Measurements from ENCODE around the gene TTC12.
"Not testable (repeated sequence)": the region's sequence is repeated elsewhere in the genome, so short reads cannot be mapped to it uniquely, and the experiment has no call there.

Gene TTC12

DNA sequence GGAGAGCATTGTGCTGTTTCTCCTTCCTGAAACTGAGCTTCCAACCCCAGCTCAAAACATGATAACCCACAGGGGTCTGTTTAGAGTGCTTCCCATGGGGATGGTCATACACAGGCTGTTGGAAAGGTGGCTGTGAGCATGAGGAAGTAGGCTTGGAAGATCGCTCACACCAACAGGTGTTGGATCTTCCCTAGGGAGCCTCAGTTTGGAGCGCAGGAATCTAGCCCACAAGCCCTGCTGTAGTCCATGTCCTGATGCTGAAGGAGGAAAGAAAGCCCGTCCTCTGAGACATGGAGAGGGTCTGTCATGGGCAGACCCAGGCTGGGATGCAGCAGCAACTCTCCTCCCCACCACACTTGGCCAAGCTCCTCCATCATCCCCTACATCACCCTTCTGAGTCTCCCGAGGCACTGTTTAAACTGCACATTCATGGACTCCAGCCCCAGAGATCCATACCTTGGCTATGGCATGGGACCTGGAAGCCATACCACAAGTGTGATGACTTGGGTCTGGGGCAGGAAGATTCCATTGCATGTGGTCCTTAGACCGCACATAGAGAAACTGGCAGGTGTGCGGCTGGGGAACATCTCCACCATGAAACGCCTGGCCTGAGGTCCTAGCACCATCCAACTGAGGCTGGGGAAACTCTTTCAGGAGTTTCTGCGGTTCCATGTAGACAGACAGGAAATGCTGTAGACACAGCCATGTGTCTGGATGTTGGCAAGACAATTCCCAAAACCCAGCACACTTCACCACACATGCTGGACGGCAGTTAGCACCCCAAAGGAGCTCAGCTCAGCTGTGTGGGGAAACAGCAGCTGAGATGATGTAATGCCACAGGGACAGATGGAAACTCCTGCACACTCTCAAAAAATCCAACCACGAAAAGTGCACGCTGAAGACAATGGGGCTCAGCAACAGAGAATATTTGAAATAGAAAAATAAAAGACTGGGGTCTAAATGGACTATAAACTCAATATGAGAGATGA lies 27.6 kb upstream of the TTC12 start:
- DNase-seq = no peak

DNA sequence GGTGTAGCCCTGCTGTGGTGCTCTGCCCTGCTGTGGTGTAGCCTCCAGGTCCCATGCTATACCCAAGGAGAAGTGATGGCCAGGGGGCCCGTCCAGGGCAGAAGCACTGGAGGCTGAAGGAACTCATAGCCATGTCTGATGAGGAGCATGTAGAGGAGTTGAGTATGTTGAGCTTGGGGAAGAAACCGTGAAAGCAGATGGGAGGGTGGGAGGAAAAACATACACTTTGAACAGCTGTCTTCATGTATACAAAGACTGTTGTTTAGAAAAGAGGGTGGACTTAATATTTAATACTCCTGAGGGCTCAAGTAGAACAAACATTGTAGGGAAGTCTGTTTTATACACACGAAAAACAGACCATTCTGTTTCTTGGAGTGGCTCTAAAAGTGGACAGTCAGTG lies 26.6 kb upstream of the TTC12 start:
- no peak for DNase-seq

DNA sequence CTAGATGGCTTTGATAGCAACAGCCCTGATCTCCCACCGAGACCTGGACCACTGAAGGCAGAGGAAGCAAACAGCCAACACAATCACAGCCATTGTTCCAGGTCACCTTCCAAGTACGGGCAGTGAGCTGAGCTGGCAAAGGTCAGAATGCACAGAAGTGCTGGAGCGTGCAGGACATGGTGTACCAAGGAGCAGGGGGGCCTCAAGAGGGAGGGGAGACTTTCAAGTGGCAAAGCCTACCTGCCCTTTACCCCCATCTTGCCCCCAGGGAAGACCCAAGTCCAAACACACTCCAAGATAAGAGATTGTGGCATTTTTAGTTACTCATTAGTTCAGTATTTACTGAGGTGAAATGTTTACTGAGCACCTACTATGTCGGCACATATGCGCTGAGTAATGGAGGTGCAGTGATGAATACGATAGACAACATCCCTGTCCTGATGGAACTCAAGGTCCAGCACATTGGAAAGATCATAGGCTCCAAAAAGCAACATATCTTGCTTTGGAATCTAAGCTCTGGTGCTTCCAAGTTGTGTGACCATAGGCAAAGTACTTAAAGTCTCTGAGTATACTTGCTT lies 26.0 kb upstream of the TTC12 start:
- no peak for DNase-seq

DNA sequence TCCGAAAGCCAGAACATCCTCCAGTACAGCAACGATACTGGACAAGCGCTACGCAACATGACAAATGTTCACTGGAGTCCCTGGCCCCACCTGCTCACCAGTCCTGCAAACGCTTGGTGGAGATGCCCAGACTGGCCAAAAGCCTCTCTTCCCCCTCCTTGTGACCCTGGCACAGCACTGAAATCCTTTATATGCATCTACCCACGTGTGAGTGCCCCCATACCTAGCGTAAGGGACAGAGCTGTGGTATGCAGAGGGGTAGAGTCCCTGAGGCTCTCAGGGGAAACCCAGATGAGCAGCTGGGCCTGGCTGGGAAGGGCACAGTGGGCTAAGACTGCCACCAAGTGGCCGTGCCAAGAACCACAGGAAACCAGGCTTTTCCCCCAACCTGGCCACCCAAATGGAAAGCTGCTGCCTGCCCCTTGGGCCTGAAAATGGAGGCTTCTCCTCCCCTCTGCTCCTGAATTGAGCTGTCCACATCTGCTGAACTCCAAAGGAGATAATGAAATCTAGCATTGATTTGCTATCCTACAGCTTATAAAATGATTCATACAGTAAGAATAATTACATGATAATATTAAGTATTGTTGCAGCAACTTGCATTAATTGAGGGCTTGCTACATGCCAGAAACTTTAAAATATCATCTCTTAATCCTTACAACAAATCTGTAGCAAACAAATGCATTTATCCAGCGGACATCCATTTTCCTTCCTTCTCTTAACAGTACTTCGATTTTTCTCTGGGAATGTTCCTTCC lies 24.8 kb upstream of the TTC12 start:
- peak; percentile 39 for DNase-seq

DNA sequence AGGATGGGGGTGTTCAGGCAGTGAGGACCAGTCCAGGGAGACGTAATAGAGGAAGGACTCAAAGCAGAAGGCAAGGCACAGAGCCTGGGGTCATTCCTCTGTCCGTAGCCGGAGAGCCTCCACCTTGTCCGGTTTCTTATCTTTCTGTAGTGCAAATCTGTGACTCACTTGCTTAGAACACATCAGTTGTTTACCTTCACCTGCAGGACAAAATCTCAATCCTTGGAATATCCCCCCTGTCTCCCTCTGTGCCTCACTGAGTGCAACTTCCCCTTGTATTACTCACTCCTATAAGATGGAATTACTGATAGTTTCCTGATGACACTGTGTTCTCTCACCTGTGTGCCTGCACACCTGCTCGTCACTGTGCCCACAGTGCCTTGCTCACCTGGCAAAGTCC lies 20.4 kb upstream of the TTC12 start:
- DNase-seq = no peak

DNA sequence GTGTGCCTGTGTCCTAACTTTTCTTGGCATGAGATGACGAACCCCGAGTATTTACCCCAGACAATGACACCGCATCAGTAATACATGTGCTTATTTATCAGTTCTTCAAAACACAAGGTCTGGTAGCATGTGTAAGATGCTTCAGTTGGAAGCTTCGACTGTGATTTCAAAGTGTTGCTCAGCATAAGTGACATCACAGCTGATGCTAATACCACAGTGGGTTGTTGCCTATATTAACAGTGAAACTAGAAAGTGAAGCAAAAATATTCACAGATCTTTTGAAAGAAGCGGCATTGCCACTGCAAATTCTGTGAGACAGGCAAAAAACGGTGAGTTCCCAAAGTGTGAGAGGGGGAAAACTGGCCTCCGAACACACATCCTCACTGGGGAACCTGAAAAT lies 18.4 kb upstream of the TTC12 start:
- DNase-seq = no peak

DNA sequence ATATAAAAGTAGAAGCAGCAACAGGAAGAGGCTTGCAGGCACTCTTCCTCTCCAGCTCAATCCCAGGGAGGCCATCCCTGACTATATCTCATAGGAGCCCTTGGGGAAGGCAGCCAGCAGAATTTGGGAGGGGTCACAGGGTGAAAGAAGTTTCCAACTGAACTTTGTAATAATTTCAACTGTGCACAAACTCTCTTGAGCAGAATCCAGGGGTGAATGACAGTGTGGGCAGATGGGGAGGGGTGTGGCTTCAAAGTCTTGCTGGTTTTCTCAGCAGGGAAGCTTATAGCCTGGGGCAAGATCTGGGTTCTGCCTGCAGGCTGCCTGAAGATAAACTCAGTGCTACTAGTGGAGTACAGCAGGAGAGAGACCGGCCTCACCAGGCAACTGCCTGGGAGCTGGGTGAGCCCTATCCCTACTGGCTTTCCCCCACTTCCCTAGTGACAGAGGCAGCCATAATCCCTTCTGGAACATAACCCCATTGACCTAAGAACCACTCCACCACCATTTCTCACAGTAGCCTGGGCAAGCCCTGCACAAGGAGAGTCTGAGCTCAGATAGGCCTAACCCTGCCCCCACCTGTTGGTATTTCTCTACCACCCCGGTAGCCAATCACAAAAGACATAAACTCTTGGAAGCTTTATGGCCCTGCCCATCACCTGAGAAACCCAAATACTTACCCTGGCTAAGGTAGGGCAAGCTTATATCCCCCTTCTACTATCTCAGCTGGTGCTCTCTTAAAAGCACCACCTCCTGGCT lies 17.8 kb upstream of the TTC12 start:
- no peak for DNase-seq

DNA sequence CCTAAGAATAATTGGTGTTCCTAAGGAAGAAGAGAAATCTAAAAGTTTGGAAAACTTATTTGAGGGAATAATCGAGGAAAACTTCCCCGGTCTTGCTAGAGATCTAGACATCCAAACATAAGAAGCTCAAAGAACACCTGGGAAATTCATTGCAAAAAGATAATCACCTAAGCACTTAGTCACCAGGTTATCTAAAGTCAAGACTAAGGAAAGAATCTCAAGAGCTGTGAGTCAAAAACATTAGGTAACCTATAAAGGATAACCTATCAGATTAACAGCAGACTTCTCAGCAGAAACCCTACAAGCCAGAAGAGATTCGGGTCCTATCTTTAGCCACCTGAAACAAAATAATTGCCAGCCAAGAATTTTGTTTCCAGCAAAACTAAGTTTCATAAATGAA lies 15.9 kb upstream of the TTC12 start:
- DNase-seq = not testable (repeated sequence)

DNA sequence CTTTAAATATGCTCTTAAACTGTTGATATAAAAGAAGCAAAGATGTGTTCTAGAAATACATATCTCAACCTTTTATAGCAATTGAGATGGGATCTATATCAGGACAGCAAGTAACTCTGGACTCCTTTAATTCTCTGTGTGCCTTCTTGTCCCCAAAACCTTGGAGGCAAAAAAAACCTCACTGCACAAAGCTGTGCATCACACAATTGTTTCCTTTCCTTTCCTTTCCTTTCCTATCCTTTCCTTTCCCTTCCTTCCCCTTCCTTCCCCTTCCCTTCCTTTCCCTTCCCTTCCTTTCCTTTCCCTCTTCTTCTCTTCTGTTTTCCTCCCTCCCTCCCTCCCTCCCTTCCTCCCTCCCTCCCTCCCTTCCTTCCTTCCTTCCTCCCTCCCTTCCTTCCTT lies 9.5 kb upstream of the TTC12 start:
- no peak for DNase-seq

DNA sequence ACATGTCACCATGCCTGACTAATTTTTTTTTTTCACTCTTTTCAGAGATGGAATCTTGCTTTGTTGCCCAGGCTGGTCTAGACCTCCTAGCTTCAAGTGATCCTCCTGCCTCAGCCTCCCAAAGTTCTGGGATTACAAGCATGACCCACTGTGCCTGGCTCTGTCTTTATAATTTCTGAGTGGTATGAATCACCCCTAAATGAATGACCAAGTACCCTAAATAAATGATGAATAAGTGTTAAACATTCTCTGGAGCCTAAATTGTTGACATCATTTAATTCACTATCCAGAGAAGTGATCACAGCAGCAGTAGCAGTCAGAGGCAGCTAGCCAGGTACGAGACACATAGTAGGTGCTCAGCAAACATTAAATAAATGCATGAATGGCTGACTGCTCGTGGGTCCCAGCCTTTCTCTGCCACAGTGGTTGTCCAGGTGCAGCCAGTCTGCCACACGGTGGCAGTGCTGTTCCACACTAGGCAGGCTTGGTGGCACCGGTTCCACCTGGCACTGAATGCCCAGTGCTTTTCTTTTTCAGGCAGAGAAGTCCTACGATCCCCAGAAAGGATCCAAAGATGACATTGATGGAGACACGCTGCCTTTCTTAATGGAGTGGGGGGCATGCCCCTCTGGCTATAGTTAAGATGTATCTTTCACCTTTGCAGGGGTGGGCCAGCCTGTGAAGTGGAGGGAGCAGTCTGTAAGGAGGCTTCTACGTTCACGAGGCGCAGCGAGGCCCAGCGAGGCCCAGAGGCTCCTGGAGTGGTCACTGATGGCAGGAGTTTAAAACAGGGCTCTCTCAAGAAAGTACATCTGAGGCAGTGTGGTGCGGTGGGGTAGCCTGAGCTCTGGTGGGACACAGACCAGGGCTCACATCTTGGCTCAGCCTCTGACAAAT lies 8.7 kb upstream of the TTC12 start:
- peak; percentile 12 for DNase-seq

DNA sequence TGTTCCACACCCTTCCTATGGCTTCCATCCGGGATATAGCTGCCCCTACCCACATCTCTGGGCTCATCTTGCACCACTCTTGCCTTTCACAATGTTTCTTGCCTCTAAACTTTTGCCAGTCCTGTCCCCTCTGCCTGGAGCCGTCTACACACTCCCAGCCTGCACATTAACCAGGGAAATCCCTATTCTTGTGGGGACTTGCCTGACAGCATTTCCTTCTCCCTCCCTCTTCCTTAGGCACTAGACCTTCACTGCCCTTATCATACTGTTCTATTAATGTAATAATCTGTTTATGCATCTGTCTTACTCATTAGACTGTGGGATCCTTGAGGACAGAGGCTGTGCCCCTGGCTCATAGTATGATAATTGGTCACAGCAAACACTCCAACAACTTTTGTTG lies 5.8 kb upstream of the TTC12 start:
- DNase-seq = no peak

DNA sequence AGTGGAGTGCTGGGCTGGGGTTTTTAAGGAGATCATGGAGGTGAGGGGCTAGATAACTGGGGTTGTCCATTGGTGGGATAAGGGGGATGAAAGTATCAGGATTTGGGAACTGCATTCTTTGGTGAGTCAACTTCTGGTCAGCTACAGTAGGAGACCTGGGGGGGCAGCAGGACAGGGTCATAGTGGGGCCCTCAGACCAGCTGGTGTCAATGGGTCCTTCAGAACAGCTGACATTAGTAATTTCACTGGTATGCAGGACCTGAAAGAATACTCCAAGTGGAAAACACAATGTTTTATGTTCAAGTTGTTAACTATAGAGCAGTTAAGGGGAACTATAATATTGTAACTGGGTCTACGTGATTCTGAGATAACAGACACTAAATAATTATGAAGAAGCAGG lies 2.8 kb upstream of the TTC12 start:
- no peak for DNase-seq

DNA sequence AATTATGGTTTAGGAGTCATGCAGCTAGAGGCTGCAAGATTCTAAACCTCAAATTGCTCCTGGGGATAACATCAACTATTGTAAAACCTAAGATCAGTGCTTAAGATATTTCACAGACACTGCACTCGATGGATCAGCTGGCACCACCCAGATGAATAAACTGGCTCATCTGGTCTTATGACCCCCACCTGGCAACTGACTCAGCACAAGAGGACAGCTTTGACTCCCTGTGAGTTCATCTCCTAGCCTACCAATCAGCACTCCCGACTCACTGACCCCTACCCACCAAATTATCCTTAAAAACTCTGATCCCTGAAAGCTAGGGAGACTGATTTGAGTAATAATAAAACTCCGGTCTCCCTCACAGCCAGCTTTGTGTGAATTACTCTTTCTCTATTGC lies 782 bp upstream of the TTC12 start:
- DNase-seq = no peak

DNA sequence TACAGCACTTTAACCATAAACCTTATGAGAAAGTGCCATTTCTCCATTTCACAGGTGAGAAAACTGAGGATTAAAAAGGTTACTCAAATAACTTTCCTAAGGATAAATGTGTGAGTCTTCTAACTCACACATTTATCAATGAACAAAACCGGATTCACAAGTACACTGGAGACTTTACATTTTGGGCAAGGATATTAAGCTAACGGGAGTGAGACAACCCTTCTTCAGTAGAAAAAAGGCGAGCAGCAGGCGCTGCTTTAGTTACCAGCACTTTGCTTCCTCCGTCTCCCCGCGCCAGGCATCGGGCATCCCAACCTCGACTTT lies 356 bp upstream of the TTC12 start:
- no peak for DNase-seq

DNA sequence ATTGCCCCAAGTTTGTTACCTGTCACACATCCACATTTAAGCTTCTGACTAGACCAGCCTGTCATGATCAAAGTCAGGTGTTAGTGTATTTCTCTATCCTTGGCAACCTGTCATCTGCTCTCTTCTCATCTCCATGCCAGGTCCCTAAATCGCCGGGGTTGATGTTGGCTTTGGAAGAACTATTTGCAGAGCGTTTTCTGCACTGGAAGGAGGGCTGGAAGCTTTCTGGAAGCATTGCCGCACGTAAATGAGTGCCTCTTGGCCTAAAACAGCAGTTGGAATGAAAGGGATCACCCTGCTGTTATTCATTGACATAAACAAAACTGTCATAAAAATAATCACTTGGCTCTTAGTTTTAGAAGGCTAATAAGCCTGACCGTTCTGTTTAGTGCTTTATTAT lies 1.4 kb downstream of the TTC12 start:
- DNase-seq = no peak

DNA sequence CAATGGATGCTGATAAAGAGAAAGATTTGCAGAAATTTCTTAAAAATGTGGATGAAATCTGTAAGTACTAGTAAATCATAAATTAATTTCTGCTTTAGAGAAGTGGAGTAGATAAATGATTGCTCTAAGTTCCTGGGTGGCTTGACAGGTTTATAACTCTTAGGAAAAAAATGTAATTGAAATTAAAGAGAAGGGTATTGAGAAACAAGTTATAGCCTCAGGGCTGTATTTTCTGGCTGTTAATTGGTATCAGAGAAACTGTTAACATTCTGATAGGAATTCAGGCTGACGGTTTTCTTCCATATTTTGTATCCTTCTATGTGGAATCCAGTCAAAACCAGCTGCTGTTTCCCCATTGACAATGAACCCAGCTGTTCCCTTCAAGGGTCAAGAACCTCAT lies 1.9 kb downstream of the TTC12 start:
- DNase-seq = no peak

DNA sequence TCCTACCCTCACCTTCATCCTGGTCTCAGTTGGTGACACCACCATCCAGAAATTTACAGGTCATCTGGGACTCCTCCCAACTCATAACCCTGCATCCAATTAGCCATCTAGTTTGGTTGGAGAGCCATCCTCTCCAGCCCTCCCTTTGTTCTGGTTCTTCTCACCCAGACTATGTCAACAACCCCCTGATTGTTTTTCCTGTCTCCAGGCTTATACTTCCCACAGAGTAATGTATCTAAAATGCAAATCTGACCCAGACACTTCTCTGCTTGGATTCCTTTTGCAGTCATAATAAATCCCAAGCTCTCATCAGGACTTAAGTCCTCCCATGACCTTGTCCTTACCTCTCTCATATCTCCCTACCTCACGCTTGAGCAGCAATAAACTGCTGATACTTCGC lies 3.0 kb downstream of the TTC12 start:
- peak; percentile 10 for DNase-seq

DNA sequence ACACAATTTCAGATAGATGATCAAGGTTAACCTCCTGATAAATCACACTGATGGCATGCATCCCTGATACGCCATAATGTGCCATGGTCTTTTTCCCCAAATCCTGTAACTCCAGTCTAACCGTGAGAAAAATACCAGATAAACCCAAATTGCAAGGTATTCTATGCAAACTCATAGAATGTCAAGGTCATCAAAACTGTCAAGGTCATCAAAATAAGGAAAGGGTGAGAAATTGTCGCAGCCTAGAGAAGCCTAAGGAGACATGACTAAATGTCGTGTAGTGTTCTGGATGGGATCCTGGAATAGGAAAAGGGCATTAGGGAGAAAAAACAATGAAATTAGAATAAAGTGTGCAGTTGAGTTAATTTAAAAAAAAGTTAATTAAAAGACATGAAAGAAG lies 4.7 kb downstream of the TTC12 start:
- DNase-seq = no peak

DNA sequence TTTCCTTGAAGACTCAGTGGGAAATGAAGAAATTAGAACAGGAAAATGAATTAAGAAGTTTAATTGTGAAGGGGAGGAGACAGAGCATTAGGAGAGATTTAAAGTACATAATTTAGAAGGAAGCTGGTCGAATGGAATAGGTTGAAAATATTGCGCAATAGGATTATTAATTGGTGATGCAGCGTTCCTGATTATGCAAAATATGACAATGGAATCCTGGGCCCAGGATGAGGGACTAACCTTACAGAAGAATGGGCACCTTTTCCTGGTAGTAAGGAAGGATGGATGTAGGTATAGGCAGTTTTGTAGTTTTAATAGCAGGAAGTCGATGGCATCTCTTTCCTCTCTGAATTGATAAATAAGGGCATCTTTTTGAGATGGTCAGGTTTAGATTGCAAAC lies 7.8 kb downstream of the TTC12 start:
- DNase-seq = no peak

DNA sequence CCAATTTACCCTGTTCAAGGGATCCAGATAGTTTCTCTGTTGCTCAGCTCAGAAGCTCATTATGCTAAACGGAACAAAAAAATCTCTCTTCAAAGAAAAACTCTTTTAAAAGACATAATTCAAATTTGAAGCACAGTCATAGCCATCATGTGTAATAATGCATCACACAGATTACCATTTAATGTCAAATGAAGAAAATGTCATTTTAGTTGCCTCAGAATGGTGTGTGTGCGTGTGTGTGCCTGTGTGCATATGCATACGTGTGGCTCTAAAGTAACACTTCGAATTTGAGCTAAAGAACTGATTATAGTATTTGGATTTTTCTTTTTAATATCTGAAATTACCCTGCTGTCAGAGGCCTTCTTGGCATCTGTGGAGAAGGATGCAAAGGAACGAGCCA lies 9.9 kb downstream of the TTC12 start:
- no peak for DNase-seq

DNA sequence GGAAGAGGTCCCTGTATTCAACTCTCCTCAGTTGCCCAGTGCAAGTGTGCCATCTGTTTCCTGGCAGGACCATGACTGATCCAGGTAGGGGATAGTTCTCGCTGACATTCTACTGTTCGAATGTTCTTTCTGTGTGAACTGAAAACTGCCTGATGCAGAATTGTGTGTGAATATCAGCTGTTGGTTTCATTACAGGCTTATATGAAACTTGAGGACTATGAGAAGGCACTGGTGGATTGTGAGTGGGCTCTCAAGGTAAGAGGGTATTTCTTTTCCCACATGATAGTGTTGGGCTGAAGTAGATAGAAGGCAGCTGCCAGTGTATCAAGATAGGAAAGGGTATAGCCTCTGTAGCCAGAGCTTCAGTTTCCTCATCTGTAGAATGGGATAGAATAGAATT lies 15.3 kb downstream of the TTC12 start:
- no peak for DNase-seq

DNA sequence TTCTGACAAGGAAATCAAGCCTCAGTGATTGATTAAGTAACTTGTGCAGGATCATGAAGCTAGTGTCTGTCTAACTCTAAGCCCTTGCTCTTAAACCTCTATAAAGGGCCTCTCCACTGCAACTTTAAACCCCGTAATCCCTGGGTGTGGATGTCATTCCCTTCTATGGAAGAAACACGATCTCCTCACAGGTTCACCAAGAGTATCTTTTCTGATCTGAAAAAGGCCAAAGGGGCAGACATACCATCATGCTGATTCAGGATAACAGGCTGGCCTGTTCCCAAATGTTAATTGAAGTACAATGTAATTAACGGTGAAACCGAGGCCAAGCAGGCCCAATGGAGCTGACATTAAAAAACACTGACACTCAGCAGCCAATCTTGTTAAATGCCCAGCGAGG lies 17.1 kb downstream of the TTC12 start:
- no peak for DNase-seq
